ENCODE measurements around the gene PPP1R9B.
A peak's percentile ranks its signal among the peaks of the same experiment; 100 is the strongest.

Gene PPP1R9B, protein sequence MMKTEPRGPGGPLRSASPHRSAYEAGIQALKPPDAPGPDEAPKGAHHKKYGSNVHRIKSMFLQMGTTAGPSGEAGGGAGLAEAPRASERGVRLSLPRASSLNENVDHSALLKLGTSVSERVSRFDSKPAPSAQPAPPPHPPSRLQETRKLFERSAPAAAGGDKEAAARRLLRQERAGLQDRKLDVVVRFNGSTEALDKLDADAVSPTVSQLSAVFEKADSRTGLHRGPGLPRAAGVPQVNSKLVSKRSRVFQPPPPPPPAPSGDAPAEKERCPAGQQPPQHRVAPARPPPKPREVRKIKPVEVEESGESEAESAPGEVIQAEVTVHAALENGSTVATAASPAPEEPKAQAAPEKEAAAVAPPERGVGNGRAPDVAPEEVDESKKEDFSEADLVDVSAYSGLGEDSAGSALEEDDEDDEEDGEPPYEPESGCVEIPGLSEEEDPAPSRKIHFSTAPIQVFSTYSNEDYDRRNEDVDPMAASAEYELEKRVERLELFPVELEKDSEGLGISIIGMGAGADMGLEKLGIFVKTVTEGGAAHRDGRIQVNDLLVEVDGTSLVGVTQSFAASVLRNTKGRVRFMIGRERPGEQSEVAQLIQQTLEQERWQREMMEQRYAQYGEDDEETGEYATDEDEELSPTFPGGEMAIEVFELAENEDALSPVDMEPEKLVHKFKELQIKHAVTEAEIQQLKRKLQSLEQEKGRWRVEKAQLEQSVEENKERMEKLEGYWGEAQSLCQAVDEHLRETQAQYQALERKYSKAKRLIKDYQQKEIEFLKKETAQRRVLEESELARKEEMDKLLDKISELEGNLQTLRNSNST

DNA sequence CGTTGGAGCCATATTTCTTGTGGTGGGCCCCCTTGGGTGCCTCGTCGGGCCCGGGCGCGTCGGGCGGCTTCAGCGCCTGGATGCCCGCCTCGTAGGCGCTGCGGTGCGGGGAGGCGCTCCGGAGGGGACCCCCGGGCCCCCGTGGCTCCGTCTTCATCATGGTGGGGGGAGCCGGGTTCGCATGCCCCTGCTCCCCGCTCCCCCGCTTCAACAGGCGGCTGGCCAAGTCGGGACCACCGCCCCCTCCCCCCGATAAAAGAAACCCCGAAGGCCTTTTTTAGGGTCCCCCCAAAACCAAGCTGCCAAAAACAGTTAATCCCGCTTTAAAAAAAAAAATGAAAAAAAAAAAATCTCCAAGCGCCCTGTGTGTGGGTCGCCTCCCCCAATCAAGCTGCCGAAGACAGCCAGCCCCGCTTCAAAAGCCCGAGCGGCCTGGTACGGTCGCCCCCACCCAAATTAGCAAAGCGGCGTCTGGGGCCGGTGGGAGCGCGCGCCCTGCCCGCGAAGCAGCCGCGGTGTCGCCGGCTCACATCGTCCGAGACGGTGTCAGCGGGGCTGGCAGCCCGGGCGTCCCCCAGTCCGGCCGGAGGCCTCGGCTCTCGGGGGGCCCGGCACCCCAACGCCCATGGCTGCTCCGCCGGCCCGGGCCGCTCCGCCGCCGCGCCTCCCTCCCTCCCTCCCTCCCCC is at the start of gene PPP1R9B:
Gene PPP1R9B (minus strand): TSS at position 324 of the 687 bp plus-strand sequence. CDS start 164 bp downstream, at position 160.
- DNase-seq, result no peak

DNA sequence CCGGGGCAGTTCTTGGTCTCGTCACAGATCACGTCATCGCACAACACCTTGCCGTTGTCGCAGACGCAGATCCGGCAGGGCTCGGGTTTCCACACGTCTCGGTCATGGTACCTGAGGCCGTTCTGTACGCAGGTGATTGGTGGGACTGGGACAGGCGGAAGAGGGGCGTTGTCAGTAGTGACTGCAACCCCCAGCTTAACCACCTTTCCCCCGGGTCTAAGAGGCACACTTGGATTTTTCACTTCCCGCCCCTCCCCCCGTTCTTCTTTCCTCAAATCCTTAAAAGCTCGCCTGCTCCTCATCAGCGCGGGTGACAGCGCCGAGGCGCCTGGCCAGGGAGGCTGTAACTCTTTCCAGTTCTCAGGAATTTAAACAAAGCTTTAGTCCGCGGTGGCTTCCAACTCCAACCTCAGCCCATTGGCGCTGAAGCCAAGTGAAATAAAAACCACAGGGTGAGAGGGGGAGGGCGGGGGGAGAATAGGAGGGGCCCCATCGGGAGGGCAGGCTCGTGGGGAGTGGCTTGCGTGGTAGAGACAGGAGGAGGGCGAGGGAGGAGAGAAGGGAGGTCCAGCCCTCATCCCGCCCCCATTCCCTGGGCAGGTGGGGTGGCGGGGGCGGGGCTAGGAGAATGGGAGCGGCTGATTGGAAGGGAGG is 49.5 kb upstream of the PPP1R9B start:
- DNase-seq, result peak; percentile 71

DNA sequence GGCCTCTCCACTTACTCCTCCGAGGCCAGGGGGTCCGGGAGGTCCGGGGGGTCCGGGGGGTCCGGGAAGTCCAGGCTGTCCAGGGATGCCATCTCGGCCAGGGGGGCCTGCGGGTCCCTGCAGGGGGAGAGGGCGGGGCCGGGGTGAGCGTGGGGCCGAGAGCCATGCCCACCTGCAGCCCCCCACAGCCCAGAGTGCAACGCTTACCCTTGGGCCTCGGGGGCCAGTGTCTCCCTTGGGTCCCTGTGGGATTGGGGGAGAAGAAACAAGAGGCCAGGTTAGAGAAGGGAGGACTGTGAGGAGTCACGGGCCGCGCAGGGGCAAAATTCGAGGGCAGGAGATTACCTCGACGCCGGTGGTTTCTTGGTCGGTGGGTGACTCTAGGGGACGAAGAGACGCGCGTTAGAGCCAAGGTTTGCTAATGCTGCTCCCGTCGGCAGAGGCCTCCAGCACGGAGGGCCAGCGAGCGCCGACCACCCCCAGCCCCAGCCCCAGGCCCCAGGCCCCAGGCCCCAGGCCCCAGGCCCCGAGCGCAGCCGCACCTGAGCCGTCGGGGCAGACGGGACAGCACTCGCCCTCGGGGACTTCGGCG is 48.8 kb upstream of the PPP1R9B start:
- DNase-seq, result no peak

DNA sequence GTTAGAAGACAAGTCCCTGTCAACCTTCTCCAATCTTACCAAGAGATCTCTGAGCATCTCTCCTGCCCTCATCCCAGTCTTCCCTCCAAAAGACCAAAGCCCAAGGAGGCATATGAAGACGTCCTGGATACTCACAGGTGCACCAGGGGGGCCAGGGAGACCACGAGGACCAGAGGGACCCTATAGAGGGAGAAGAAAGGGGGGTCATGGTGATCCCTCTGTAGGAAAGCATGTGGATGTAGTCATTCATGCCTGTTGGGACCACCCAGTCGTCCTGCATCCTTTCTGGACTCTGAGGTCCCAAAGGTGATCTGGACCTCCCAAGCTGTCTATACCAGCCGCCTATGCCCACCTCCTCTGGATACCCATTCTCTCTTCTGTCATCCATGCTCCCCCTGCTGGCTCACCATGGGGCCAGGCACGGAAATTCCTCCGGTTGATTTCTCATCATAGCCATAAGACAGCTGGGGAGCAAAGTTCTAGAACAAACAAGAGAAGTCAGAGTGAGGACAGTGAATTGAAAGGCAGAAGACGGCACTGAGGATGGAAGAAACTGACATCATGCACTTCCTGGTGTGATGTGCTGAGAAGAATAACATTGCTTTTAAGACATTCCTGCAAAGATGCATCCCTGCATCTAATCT is 47.7 kb upstream of the PPP1R9B start:
- DNase-seq, result peak; percentile 29

DNA sequence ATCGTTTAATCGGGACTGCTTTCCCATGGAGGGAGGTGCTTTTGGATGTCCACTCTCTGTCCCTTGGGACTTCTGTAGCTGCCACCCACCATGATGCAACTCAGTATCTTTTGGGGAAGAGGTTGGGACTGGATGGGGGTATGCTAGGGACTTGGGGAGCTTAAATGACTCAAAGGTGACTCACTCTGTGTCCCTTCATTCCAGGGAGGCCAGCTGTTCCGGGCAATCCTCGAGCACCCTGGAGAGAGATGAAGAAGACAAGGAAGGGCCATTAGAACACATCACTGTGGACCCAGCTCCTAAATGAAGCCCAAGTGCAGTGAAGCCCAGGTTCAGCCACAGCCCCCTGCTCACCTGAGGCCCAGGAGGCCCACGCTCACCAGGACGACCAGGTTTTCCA is 46.3 kb upstream of the PPP1R9B start:
- DNase-seq, result no peak

DNA sequence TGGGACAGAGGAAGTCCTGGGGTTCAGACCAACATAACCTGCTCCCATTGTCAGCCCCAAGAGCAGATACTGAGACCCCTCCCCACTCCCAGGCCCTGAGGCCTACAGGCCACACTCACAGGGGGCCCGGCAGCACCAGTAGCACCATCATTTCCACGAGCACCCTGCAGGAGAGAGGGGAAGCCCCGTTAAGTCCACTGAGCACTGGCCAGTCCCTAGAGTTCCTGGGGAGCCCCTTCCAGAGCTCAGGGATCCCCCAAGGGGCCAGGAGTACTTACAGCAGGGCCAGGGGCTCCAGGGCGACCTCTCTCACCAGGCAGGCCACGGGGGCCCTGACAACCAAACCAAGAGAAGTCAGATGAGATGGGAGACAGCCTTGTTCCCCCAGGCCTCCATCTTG is 45.6 kb upstream of the PPP1R9B start:
- no peak for DNase-seq

DNA sequence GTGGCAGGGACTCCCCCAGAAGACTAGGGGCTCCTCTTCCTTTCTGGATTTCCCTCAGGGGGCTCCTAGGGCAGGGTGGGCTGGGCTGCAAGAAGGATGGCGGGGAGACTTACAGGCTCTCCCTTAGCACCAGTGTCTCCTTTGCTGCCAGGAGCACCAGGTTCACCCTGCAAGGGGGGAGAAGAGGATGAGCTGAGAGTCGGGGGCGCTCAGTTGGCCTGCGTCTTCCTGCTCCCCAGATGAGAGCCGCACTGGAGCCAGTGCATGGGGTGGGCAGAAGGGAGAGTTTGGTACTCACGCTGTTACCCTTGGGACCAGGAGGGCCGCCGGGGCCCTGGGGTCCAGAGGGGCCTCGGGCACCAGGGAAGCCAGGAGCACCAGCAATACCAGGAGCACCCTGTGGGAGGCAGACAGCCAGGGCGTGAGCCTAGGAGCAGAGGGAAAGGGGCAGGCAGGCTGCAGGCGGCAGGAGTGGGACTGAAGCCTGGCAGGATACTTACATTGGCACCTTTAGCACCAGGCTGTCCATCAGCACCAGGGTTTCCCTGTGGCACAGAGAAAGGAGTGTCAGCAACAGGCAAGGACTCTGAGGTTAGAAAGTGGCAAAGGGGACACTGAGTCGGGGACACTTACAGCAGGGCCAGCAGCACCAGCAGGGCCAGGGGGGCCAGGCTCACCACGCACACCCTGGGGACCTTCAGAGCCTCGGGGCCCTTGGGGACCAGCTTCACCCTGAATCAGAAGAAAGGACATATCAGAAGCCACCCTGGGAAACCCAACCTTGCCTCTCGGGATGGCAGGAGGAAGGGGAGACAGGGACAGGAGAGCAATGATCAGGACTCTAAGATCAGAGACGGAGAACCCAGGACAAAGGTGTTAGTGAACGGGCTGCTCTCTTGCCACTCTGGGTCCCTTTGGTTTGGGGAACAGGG is 44.7 kb upstream of the PPP1R9B start:
- DNase-seq, result no peak

DNA sequence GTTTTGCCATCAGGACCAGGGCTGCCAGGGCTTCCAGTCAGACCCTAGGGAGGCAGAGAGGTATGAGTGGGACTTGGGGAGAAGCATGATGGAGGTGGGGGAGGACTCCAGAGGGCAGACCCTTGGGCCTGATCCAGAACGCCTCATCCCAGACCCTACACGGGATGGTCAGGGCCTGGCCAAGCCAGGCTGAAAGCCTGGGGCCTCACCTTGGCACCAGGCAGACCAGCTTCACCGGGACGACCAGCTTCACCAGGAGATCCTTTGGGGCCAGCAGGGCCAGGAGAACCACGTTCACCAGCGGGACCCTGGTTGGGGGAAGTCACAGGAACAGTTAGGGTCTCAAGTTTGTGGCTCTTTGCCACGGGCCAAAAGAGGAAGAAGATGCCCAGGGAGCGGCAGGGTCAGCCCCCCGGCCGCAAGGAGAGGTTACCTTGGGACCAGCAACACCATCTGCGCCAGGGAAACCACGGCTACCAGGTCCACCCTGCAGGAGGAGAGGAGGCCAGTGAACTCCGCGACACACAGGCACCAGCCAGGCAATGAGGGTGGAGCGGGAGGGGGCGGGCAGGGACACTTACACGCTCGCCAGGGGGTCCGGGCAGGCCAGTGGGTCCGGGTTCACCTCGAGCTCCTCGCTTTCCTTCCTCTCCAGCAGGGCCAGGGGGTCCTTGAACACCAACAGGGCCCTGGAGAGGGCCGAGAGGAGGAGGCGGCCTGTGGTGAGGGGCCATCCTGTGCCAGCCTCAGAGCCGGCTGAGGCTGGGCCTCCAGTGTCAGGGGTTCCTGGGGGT is 43.9 kb upstream of the PPP1R9B start:
- no peak for DNase-seq

DNA sequence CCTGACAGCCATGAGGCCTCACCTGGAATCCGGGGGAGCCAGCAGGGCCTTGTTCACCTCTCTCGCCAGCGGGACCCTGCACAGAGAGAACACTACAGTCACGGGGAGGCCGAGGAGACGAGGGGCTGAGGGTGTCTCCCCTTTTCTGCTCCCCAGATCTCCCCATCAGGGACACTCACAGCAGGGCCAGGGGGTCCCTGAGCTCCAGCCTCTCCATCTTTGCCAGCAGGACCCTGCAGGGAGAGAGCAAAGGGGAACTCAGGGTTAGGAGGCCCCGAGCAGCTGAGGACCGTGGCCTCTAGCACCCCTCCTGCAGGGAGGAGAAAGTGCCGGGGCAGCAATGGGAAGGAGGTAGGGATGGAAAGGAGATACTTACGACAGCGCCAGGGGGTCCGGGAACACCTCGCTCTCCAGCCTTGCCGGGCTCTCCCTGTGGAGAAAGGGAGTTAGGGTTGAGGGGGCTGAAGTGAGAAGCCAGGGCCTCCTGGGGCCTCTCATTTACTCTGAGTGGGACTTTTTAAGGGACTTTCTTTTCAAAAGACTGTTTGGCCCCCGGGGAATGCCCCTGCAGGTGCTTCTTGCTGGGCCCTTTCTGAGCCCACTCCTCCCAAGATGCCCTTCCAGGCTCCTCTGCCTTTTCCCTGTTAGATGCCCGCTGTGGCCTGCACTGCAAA is 42.3 kb upstream of the PPP1R9B start:
- DNase-seq, result no peak

DNA sequence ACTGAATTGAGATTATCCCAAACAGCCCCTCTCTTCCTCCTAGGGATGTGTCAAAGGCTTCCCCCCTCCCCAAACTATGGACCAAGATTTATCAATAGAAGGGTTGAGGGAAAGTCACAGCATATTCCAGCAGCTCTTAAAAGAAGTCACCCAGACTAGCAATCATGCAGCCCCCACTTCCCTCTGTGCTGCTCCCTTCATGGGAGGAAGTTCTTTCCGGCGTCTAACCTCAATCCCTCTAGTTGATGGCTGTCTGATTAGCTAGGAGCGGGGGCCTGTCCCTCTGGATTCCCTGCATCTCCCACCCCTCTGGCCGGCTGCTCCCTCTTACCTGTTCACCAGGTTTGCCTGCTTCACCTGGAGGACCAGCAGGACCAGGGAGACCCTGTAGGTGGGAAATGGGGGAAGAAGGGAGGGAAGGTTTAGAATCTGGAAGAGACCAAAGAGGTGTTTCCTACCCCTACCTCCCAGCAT is 41.7 kb upstream of the PPP1R9B start:
- no peak for DNase-seq

DNA sequence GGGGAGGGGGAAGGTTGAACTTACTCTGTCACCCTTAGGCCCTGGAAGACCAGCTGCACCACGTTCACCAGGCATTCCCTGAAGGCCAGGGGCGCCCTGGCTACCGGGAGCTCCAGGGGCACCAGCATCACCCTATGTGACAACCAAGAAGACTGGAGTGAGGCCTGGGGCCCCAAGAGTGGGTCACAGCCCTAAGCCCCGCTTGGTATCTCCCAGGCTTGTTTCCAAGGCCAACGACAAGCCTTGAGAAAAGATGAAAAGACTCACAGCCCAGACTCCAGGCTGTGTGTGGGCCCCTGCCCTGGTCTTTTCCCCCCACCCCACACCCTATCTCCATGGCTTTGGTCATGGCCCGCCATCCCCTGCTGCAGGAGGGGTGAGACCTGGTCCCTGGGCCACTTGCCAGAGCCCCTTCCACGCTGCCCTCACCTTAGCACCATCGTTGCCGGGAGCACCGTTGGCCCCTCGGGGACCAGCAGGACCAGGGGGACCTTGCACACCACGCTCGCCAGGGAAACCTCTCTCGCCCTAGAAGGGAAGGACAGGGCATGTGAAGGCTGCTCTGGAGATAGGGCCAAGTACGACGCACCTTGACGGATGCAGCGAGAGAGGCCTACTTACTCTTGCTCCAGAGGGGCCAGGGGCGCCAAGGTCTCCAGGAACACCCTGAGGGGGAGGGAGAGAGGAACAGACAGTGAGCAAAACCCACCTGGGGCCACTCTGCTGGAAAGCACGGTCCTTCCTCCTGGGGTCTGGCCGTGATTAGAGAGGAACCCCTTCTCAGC is 41.1 kb upstream of the PPP1R9B start:
- no peak for DNase-seq

DNA sequence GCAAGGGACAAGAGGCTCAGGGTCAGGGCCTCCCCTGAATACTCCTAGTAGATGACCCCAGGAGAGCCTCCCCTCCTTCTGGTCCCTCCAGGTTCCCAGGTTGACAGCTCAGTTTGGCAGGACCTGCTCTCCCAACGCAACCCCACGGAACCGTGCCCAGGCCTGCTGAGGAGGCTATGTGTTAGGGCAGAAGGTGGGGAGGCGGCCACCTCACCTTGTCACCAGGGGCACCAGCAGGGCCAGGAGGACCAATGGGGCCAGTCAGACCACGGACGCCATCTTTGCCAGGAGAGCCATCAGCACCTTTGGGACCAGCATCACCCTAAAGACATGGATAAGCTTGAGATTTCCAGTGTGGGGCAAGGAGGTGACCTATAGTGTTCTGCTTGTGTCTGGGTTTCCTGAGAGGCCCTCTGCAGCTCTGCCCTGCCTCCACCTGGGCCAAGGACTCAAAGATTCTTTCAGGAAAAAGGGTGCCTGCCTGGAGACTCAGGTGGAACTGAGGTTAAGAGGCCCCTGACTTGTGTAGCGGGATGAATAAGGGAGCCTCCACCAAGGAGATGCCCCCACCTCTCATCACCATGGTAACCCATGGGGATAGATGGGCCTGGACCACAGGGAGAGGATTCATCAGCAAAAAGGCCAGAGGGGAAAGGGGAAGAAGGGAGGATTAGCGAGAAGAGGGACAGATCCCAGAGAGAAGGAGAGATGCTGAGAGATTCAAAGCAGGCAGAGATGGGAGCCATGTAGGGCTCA is 40.3 kb upstream of the PPP1R9B start:
- no peak for DNase-seq

DNA sequence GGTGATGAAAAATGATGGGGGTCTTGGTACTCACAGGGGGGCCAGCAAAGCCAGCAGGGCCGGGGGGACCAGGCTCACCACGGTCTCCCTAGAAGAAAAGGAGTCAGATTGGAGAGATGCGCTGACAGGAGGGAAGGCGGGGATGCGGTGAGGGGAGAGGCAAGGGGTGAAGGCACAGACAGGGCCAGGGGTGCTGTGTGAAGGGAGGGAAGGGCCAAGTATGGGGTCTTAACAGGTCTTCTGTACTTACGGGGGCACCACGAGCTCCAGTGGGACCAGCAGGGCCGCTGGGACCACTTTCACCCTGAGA is 39.8 kb upstream of the PPP1R9B start:
- DNase-seq, result no peak

DNA sequence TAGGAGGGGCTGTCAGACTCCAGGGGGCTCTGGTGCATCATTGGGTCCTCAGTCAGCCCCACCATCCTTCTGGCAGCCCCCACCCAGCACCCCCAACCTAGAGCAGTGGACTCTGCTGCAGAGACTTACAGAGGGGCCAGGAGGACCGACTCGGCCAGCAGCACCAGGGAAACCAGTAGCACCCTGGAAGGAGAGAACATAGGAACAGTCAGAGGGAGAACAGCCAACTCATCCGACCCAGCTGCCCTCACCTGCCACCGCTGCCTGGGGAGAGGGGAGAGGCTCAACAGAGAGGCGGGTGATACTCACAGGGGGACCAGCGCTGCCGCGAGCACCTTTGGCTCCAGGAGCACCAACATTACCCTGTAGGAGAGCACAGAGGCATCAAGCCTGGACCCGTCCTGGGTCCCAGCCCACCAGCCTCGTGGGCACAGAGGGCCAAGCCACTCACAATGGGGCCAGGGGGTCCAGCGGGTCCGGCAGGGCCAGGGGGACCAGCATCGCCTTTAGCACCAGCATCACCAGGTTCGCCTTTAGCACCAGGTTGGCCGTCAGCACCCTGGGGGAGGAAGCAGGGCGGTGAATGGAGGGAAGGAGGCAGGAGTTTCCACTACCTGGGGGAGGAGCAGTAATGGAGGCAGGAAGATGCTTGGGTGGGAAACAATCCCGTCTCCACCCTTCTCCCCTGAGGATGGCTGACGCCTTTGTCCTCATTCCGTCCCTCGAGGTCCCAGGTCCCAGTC is 39.2 kb upstream of the PPP1R9B start:
- DNase-seq, result no peak

DNA sequence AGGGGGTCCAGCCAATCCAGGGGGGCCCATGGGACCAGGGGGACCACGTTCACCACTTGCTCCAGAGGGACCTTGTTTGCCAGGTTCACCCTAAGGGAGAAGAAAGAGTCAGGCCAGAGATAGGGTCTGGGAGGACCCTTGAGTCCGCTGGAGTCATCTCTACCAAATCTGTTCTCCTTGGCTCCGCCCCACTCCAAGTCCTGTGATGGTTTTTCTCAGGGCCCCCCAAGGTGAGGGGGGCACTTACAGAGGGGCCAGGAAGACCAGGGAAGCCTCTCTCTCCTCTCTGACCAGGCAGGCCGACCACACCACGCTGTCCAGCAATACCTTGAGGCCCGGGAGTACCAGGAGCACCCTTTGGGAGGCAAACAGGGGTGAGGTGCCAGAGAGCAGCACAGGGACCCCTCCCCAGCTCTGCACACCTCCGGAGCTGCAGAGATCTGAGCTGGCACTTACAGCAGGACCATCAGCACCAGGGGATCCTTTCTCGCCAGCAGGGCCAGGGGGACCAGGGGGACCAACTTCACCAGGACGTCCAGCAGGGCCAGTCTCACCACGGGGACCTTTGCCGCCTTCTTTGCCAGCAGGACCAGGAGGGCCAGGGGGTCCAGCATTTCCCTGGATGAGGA is 38.6 kb upstream of the PPP1R9B start:
- DNase-seq, result no peak

DNA sequence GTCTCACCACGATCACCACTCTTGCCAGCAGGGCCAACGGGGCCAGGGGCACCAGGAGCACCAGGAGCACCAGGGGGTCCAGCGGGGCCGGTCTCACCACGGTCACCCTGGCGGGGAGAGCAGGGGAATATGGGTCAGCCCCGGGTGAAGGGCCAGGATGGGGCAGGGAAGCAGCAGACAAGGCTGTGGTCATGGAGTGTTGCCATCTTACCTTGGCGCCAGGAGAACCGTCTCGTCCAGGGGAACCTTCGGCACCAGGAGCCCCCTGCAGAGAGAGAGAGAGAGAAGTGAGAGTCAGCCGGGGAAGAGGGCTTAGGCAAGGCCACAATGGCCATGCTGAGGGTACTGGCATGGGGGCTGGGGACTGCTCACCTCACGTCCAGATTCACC is 38.0 kb upstream of the PPP1R9B start:
- no peak for DNase-seq

Data from GDM1 (cell line).